GM19043 (cell line): ENCODE results near the gene WWC2.

Source experiments
- ATAC-seq: cut with Tn5 transposase; IDR thresholded peaks from one replicate; pipeline ENCODE4 v1.9.1; 2021; ENCODE audit warnings: low read depth; ENCODE audit not compliant: unreplicated experiment

The WWC2 gene

GRCh38 chr4:183164963-183165362, 65.9 kb downstream of the WWC2 start:
- no peak for ATAC-seq

DNA sequence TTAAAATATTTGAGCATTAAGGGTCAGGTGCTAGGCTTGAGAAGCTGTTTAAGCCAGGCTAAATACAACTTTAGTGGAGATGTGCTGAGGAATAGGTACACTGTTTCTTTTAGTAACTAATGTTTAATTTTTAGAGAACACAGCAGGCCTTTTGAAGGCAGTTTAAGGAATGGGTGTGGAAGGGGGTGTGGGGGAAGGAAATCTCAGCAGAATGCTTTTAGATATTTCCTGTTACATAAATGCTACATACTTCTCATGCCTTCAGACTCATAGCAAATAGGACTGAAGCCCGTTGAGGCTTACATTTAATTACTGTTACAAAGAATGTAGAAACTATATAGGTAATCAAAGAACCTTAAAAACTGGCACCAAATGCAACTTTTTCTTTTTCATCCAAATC, 66.3 kb downstream of the WWC2 start:
- no peak for ATAC-seq

GRCh38 chr4:183170894-183171293, 71.8 kb downstream of the WWC2 start:
- ATAC-seq, result no peak

GRCh38 chr4:183171484-183172267, 72.6 kb downstream of the WWC2 start:
- no peak for ATAC-seq

GRCh38 chr4:183172881-183173280, 73.8 kb downstream of the WWC2 start:
- ATAC-seq, result no peak

DNA sequence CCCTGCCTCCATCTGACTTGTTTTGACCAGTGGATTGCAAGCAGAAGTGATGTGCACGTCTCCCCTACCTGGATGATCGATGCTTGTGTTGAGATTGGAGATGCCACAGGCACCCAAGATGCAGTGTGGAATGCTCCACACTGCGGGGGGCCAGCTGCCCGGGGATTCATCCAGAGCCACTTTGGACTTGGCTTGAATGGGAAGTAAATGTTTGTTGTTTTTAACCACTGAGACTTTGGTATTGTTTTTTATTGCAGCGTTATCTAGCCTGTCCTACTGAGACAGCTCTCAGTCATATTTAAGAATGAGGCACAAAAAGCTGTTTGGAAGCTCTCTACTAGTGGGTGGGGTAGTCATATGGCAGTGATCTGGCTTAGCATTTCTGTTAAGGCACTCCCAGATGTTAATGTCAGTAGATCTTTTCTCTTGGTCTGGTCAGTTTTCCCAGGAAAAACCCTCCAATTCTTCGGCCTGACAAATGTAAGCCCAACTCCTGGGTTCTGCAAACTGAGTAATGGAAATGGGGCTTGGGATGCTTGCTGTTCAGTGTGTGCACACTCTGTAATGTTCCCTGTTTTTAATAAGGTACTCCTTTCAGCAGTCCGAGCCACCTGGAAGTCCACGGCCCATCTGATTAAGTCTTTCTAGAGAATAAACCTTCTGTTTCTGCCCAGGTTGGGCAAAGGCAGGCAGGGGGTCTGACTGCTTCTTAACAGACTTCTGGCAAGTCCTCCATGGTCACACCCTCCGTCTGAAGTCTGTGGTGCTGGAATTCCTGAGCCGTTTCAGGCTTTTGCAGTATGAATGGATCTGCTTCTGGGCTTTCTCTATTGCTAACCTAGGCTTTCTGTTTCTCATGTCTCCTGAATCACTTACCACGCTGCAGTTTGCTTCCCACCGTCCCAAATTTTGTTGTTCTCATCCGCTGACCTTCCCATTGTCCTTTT, 74.8 kb downstream of the WWC2 start:
- no peak for ATAC-seq

GRCh38 chr4:183175631-183176232, 76.7 kb downstream of the WWC2 start:
- ATAC-seq, result no peak

GRCh38 chr4:183177001-183177400, 77.9 kb downstream of the WWC2 start:
- ATAC-seq, result no peak

- ATAC-seq, result no peak
Observed at GRCh38 chr4:183178201-183178600, 79.1 kb downstream of the WWC2 start.

DNA sequence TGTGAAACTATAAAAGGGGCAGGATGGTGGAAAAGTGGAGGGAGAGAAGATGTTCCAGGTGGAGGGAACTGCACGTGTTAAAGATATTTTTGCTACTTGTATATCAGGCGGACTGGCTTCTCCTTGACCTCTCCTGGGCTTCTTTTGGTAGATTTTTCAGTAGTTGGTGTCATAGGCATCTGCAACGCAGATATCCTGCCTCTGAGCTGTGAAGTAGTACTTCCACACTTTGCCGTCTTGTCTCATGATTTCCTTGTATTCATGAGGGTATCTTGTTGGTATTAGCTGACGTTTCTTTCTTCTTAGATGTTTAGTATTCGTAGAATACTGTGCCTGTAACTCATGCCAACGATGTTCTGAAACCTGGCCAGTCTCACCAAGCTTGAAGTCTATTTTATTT, 81.0 kb downstream of the WWC2 start:
- no peak for ATAC-seq

DNA sequence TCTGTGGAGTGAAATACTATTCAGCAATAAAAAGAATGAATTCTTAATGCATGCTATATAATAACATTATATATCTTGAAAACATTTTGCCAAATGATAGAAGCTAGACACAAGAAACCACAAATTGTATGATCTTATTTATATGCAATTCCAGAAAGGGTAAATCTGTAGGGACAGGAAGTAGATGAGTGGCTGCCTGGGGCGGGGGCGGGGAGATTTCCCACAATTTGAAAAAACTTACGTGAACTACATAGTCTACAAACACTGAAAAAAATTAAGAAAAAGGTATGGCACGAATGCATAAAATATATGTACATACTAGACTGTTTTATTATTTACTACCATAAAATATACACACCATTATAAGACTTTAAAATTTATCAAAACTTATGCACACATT, 81.6 kb downstream of the WWC2 start:
- no peak for ATAC-seq

DNA sequence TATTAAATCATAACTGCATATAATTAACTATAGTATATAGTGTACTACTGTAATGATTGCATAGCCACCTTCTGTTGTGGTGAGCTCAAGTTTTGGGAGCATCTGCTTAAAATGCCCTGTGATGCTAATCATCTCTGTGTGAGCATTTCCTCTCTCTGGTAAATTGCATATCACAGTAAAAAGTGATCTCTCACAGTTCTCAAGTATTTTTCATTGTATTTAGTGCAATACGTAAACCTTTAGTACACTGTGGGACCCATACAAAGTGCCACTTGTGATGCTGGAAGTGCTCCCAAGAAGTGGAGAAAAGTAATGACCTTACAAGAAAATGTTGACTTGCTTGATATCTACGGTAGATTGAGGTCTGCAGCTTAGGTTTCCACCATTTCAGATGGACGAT, 82.0 kb downstream of the WWC2 start:
- ATAC-seq, result no peak

GRCh38 chr4:183182873-183183725, 84.0 kb downstream of the WWC2 start:
- ATAC-seq, result no peak

- no peak for ATAC-seq
Observed at GRCh38 chr4:183183906-183184535, 85.0 kb downstream of the WWC2 start.

GRCh38 chr4:183185018-183185417, 86.0 kb downstream of the WWC2 start:
- ATAC-seq, result no peak

- ATAC-seq, result no peak
Observed at GRCh38 chr4:183185559-183185958, 86.5 kb downstream of the WWC2 start.

DNA sequence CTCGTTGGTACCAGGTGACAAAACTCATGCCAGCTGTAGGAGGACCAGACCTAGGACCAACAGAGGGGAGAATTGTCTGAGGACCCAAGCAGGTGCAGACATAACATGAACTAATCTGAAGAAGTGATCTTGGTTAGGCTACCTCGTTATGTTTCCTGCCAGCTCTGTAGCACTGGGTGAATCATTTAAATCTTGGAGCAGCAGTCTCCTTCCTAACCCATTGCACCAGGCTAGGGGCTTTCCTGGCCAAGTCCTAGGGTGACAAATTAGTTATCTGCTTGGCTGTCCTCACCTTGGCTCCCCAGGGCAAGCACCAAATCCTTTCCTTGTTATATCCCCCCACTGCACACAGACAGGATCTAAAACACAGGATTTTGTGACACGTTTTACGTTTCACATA, 87.8 kb downstream of the WWC2 start:
- ATAC-seq, result no peak

GRCh38 chr4:183190900-183191527, 92.0 kb downstream of the WWC2 start:
- ATAC-seq, result no peak

DNA sequence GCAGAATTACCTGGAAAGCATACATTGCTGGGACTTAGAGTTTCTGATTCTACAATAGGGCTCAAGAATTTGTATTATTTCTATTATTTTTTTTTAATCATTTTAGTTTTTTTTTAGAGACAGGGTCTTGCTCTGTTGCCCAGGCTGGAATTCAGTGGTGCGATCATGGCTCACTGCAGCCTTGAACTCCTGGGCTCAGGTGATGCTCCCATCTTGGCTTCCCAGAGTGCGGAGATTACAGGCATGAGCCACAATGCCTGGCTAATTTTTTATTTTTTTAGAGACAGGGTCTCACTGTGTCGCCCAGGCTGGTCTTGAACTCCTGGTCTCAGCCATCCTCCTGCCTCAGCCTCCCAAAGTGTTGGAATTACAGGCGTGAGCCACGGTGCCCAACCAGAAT, 92.6 kb downstream of the WWC2 start:
- no peak for ATAC-seq
